ENCODE data around the gene SLC35A4.
"Not testable (repeated sequence)": the region's sequence is repeated elsewhere in the genome, so short reads cannot be mapped to it uniquely, and the experiment has no call there.

Gene SLC35A4

DNA sequence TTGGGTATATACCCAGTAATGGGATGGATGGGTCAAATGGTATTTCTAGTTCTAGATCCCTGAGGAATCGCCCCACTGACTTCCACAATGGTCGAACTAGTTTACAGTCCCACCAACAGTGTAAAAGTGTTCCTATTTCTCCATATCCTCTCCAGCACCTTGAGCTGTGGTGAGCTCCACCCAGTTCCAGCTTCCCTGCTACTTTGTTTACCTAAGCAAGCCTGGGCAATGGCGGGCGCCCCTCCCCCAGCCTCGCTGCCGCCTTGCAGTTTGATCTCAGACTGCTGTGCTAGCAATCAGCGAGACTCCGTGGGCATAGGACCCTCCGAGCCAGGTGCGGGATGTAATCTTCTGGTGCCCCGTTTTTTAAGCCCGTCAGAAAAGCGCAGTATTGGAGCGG lies 28.4 kb downstream of the SLC35A4 start:
- DNase-seq = not testable (repeated sequence)

DNA sequence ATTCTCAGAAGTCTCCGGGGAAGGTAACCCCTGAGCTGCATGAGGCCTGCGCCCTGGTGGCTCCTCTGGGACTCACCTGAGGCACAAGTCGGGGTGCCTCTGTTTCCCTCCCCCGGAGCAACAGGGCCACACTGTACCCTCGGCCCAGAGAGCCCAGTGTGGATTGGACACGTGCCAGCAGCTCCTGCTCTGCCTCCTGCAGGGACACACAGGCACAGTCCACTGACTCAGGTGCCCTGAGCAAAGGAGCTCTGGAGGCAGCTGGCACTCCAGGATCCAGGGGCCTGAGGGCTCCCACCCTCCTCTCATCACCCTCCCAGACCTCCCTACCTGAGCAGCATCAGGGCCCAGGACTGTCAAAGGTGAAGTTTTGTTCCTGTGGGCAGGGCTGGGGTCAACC lies 29.5 kb downstream of the SLC35A4 start:
- no peak for DNase-seq

DNA sequence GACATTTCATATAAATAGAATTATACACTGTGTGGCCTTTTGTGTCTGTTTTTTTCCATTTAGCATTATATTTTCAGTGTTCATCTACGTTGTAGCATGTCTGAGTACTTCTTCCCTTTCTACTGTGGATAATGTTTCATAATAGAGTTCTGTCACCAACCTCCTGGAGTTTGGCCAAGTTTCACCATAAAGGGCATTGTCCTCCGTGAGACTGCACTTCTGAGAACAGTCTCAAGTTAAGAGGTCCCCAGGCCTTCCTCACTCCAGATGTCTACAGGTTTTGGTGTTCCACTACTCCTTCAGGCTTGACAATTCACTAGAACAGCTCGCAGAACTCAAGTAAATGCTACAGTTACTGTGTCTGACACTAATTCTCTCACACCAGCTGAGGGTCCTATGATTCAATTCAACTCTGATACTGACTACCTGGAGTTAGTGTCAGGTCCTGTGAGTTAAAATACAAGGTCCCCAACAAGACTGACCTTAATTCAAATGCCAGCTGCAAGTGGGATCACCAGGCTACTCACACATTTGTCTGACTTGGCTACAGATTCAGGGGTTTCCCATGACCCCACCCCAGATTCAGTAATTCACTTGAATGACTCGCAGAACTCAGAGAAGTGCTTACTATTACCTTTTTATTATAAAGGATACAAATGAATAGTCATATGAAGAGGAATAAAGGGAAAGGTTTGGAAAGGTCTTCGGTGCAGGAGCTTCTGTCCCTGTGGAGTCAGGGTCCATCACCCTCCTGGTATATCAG lies 31.1 kb downstream of the SLC35A4 start:
- no peak for DNase-seq

DNA sequence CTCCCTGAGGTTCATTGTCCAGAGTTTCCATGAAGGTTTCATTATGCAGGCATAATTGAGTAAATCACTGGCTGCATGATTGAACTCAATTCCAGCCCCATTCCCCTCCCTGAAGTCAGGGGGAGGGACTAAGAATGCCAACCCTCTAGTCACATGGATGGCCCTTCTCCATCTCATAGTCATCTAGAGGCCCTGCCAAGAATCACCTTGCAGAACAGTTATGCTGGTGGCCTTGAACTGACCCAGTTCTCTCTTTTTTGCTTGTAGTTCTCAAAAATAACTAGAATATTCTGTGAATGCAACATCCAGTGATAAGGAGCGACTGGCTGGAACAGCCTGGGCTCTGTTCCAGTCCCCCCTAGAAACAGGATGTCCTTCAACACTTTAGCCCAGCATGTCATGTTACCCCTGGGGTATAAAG lies 31.7 kb downstream of the SLC35A4 start:
- no peak for DNase-seq

DNA sequence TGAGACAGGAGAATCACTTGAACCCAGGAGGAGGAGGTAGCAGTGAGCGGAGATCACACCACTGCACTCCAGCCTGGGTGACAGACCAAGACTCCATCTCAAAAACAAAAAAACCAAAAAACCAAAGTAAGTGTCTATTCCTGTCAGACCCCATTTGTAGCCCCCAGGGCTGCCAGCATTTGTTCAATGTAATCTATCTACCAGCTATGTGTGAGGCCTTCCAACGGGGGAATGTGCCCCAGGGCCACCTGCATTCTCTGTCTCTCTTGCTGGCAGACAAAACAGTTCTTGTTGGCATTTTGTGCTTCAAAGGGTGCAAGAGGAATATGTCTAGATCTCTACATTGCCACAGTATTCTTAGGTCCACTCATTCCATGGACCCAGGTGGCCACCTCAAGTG lies 34.2 kb downstream of the SLC35A4 start:
- DNase-seq = no peak

DNA sequence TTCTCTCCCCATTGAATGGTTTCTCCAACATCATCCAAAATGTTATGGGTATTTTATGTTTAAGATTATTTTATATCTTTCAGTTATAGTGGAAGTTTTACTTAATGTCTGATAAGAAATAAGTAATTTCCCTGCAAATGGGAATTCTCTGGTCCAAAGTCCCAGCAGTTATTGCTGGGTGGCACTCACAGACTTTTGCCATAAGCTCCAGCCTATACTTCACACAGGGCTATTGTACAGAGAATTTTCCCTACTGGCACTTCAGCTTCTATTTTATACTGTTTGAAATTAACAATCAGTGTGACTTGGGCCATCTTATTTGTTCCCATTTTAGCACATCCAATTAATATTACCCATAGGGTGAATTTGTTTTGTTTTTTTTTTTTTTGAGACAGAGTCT lies 35.5 kb downstream of the SLC35A4 start:
- DNase-seq = no peak

DNA sequence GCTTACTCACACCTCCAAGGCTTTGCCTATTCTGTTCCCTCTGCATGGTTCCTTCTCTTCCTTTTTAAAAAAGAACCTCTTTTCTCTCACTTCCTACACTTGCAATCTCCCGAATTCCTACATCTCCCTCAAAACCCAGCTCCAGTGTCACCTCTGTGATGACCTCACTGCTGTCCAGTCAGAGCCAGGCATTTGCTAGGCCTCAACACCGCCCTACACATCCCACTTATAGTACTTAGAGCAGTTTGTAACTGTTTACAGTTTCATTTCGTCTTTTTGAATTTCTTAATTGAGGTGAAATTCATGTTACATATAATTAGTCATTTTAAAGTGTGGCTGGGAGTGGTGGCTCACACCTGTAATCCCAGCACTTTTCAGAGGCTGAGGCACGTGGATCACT lies 37.5 kb downstream of the SLC35A4 start:
- DNase-seq = no peak

DNA sequence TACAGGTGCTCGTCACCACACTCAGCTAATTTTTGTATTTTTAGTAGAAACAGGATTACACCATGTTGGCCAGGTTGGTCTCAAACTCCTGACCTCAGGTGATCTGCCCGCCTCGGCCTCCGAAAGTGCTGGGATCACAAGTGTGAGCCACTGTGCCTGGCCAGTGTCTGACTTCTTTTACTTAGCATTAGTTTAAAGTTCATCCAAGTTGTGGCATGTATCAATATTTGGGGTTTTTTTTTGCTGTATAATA lies 38.7 kb downstream of the SLC35A4 start:
- DNase-seq = not testable (repeated sequence)

DNA sequence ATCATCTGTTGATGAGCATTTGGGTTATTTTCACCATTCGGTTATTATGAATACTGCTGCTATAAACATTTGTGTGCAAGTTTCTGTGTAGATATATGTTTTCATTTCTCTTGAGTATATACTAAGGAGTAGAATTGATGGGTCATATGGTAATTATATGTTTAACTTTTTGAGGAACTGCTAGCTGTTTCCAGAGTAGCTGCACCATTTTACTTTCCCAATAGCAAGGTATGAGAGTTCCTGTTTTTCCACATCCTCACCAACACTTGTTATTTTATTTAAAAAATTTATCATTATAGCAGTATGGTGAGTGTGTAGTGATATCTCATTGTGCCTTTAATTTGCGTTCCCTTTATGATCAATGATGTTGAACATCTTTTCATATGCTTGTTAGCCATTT lies 39.1 kb downstream of the SLC35A4 start:
- no peak for DNase-seq

DNA sequence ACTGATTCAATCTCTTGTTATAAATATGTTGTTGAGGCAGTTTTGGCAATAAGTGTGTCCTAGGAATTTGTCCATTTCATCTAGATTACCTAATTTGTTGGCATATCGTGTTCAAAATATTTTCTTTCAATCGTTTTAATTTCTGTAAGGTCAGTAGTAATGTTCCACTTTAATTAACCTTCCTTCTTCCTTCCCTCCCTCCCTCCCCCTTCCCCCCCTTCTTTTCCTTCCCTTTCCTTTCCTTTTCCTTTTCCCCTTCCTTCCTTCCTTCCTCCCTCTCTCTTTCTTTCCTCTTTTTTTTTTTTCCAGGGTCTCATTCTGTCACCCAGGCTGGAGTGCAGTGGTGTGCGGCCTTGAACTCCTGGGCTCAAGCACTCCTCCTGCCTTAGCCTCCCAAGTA lies 41.3 kb downstream of the SLC35A4 start:
- no peak for DNase-seq

DNA sequence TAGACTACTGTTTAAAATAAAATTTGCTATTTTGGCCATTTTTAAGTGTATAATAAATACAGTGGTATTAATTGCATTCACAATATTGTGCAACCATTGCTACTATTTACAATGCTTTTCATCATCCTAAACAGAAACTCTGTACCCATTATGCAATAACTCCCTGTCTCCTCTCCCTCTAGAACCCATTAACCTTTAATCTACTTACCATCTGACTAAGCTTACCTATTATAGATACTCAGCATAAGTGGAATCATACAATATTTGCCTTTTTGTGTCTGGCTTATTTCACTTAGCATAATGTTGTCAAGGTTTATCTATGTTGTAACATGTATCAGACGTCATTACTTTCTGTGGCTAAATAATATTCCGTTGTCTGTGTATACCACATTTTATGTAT lies 42.4 kb downstream of the SLC35A4 start:
- no peak for DNase-seq

DNA sequence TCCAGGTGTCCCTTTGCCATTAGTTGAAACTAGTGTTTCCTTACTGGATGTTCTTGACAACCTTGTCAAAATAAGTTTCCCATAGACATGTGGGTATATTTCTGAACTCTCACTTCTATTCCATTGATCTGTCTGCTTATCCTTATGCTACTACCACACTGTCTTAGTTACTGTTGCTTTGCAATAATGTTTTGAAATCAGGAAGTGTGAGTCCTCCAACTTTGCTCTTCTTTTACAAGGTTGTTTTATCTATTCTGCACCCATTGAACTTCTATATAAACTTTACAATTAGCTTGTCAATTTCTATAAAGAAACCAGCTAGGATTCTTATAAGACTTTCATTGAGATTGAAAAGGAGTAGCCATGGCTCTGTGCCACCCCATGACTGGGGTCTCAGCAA lies 44.1 kb downstream of the SLC35A4 start:
- DNase-seq = no peak

DNA sequence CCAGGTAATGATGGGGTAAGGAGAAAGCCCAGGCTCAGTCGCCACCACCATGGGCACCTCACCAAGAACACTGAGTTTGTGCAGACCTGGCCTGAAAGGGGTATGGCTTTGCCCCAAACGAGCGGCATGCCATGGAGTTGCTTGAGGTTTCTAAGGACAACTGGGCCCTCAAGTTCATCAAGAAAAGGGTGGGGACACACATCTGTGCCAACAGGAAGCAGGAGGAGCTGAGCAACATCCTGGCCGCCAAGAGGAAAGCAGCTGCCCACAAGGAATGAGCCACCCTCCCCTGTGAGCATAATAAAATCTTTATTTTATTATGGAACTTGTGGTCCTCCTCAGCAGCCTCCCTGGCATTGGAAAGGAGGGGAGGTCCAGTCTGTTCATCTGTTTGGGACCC lies 44.5 kb downstream of the SLC35A4 start:
- no peak for DNase-seq

DNA sequence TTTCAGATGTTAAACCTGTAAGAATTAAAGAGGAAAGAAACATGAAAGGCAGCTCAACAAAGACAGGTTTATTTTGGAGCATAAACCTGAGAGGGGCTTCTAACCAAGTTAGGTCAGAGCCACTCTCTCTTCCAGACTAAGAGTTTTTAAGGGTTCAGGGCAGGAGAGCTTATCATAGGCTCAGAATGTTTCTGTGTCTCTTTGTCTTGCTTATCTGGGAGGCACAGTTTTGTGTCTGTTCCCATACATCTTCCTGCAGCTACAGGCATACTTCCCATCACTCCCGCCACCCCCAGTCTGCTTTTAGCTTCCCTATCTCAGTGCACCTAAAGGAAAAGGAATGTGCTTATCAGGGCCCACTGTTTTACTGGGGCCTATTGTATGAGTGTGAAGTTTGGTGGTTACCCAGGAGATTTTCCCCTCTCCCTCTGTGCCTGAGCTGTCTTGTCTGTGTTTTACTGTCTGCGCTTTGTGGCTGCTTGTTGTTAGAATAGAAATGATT lies 46.4 kb downstream of the SLC35A4 start:
- DNase-seq = no peak

Data from central memory CD4-positive, alpha-beta T cell (primary cell).